ENCODE measurements around the gene GPR12. TPM values are rescaled to one million over a fixed set of nuclear protein-coding genes. Genes with fewer than 3 reads are reported as not detected.

GPR12 gene
- total and polyA plus RNA-seq, 10 of the 15 experiments (the other 5 are each of a cell fraction or from before 2014, with no cell fraction given), result not detected

DNA sequence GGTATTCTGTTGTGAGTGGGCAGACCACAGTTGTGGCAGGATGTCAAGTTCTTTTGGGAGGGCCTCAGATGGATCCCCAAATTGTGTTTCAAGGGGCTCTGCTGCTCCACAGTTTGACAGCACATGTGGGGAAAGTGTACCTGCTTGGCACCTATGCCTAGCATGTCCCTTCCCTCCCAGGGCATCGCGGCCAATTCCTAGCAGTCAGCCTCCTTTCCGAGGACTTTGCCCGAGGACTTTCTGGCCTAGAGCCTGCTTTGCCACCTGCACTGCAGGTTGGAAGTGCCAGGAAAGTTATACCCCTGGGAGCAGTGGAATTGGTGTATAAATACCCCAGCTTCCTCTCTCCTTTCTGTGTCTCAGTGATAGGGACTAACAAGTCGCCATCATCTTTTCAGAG, 11.9 kb upstream of the GPR12 start:
- no peaks in the 10 kb centered on the region for H3K79me2 ChIP-seq (ENCODE audit: control insufficient read depth, insufficient read depth, low read length)
- in situ Hi-C loops (cut with MboI) (no loop called here), intact Hi-C loops (cut with micrococcal nuclease; ENCODE audit: unreplicated experiment) (no loop called here)
- ChIA-PET POLR2A (no interaction called here), SMC1A (ENCODE audit: uncharacterized antibody, unreplicated experiment) (no interaction called here), CTCF (no interaction called here), RAD21 (ENCODE audit: unreplicated experiment) (no interaction called here)
- 26% methylated on average over 5 of the region's 5 CpGs for WGBS (ENCODE audit: insufficient coverage, insufficient replicate concordance, low lambda C conversion rate, missing lambda C conversion rate)
- no peaks in the 10 kb centered on the region for H3K36me3 ChIP-seq (ENCODE audit: control insufficient read depth in 2 of 2, insufficient read depth in 2 of 2, low read length in 1 of 2)
- H3K27ac ChIP-seq (ENCODE audit: control insufficient read depth, insufficient read depth), result no peak overlapping the region
- no peaks in the 10 kb centered on the region for H3K9me3 ChIP-seq (replicated peaks; ENCODE audit: control insufficient read depth, insufficient read depth, low read length)
- no peak overlapping the region for H3K4me2 ChIP-seq (ENCODE audit: control insufficient read depth, insufficient read depth)
- no peaks in the 10 kb centered on the region for H4K20me1 ChIP-seq (ENCODE audit: control insufficient read depth, insufficient read depth)
- H3K27me3 ChIP-seq (replicated peaks in 1 of 2; ENCODE audit: control insufficient read depth in 2 of 2, insufficient read depth in 2 of 2, low read length in 1 of 2), result no peaks in the 10 kb centered on the region
- BruUV-seq (replicated peaks), result no TSS peak
- DNase-seq (ENCODE audit: low read depth, low spot score) (no peak), ATAC-seq (no peak), FAIRE-seq (no peak)
- no peak overlapping the region for H3K4me3 ChIP-seq
- TF ChIP-seq, protein P1, sequence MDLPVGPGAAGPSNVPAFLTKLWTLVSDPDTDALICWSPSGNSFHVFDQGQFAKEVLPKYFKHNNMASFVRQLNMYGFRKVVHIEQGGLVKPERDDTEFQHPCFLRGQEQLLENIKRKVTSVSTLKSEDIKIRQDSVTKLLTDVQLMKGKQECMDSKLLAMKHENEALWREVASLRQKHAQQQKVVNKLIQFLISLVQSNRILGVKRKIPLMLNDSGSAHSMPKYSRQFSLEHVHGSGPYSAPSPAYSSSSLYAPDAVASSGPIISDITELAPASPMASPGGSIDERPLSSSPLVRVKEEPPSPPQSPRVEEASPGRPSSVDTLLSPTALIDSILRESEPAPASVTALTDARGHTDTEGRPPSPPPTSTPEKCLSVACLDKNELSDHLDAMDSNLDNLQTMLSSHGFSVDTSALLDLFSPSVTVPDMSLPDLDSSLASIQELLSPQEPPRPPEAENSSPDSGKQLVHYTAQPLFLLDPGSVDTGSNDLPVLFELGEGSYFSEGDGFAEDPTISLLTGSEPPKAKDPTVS (IDR thresholded peaks at IDR 0.05; ENCODE audit: low read depth, low read length), result no peak
- no peak for TF ChIP-seq CHD4 (IDR thresholded peaks at IDR 0.05)
- TF ChIP-seq, protein P2, sequence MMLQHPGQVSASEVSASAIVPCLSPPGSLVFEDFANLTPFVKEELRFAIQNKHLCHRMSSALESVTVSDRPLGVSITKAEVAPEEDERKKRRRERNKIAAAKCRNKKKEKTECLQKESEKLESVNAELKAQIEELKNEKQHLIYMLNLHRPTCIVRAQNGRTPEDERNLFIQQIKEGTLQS (IDR thresholded peaks at IDR 0.05; ENCODE audit: borderline replicate concordance, extremely low read depth, low read depth, low read length), result no peak
- TF ChIP-seq ZZZ3 (IDR thresholded peaks at IDR 0.05; ENCODE audit: control insufficient read depth, insufficient read length, low read depth), result no peak
- no peak overlapping the region for H2AFZ ChIP-seq (ENCODE audit: control insufficient read depth, low read depth, low read length)
- no peak overlapping the region for H3K9ac ChIP-seq (ENCODE audit: control insufficient read depth, insufficient read depth, low read length)
- no peaks in the 10 kb centered on the region for H3K4me1 ChIP-seq (ENCODE audit: control insufficient read depth, insufficient read depth, low read length)

DNA sequence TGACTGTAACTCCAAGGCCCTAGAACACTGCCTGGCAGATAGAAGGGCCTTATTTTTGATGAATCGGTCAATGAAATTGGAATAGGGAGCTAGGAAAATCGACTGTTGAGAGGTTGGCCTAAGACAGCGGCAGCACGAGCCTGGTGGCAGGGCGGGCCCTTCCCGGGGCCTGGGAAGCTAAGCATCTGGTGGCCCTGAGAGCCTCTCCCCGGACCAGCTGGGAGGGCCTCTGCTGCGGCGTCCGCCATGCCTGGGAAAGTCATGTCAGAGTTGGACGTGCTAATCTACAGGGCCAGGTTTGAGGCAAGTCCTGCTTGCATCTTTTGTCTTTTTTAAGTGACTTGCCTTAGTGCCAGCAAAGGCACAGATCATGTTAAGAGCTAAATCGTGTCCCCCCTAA, 11.2 kb upstream of the GPR12 start:
- SMC1A ChIA-PET (ENCODE audit: uncharacterized antibody, unreplicated experiment), result no interaction called here
- Histone ChIP-seq H3K4me1 (ENCODE audit: control insufficient read depth, insufficient read depth, low read length) (no peaks in the 10 kb centered on the region), H3K36me3 (ENCODE audit: control insufficient read depth in 2 of 2, insufficient read depth in 2 of 2, low read length in 1 of 2) (no peaks in the 10 kb centered on the region), H3K27ac (ENCODE audit: control insufficient read depth, insufficient read depth) (no peak overlapping the region), H4K20me1 (ENCODE audit: control insufficient read depth, insufficient read depth) (no peaks in the 10 kb centered on the region), H3K9ac (ENCODE audit: control insufficient read depth, insufficient read depth, low read length) (no peak overlapping the region), H3K79me2 (ENCODE audit: control insufficient read depth, insufficient read depth, low read length) (no peaks in the 10 kb centered on the region), H3K27me3 (replicated peaks in 1 of 2; ENCODE audit: control insufficient read depth in 2 of 2, insufficient read depth in 2 of 2, low read length in 1 of 2) (no peaks in the 10 kb centered on the region; a peak in 1 of 4 replicates), H3K4me3 (no peak overlapping the region), H2AFZ (ENCODE audit: control insufficient read depth, low read depth, low read length) (no peak overlapping the region), H3K4me2 (ENCODE audit: control insufficient read depth, insufficient read depth) (no peak overlapping the region), H3K9me3 (replicated peaks; ENCODE audit: control insufficient read depth, insufficient read depth, low read length) (no peaks in the 10 kb centered on the region)
- intact Hi-C loops (cut with micrococcal nuclease; ENCODE audit: unreplicated experiment), result no loop called here
- BruUV-seq (replicated peaks), result no TSS peak
- in situ Hi-C loops (cut with MboI), result no loop called here
- WGBS (ENCODE audit: insufficient coverage, insufficient replicate concordance, low lambda C conversion rate, missing lambda C conversion rate), result 31% methylated on average over 12 of the region's 12 CpGs
- POLR2A ChIA-PET, result no interaction called here
- CTCF ChIA-PET, result no interaction called here
- DNase-seq (ENCODE audit: low read depth, low spot score), result no peak
- RAD21 ChIA-PET (ENCODE audit: unreplicated experiment), result no interaction called here
- no peak for FAIRE-seq
- ATAC-seq, result no peak
- TF ChIP-seq RAD51 (IDR thresholded peaks at IDR 0.05), result no peak
- TF ChIP-seq RAD21 (IDR thresholded peaks at IDR 0.05; ENCODE audit: insufficient read depth, low read depth, low read length), result no peak
- TF ChIP-seq BHLHE40 (IDR thresholded peaks at IDR 0.05; ENCODE audit: borderline replicate concordance in 1 of 2, low read depth in 2 of 2, low read length in 1 of 2), result no peak
- no peak for TF ChIP-seq SREBF1 (IDR thresholded peaks at IDR 0.05; ENCODE audit: low read length)
- no peak for TF ChIP-seq CBX5 (IDR thresholded peaks at IDR 0.05; ENCODE audit: low read depth)
- no peak for TF ChIP-seq TCF3 (IDR thresholded peaks at IDR 0.05; ENCODE audit: borderline replicate concordance, insufficient read depth, low read depth, low read length)
- TF ChIP-seq NBN (IDR thresholded peaks at IDR 0.05), result no peak
- no peak for TF ChIP-seq NR2C1 (IDR thresholded peaks at IDR 0.05)
- no peak for TF ChIP-seq NR2C2 (IDR thresholded peaks at IDR 0.05; ENCODE audit: borderline replicate concordance, control insufficient read depth, insufficient read length, low read depth)
- TF ChIP-seq, protein P3, sequence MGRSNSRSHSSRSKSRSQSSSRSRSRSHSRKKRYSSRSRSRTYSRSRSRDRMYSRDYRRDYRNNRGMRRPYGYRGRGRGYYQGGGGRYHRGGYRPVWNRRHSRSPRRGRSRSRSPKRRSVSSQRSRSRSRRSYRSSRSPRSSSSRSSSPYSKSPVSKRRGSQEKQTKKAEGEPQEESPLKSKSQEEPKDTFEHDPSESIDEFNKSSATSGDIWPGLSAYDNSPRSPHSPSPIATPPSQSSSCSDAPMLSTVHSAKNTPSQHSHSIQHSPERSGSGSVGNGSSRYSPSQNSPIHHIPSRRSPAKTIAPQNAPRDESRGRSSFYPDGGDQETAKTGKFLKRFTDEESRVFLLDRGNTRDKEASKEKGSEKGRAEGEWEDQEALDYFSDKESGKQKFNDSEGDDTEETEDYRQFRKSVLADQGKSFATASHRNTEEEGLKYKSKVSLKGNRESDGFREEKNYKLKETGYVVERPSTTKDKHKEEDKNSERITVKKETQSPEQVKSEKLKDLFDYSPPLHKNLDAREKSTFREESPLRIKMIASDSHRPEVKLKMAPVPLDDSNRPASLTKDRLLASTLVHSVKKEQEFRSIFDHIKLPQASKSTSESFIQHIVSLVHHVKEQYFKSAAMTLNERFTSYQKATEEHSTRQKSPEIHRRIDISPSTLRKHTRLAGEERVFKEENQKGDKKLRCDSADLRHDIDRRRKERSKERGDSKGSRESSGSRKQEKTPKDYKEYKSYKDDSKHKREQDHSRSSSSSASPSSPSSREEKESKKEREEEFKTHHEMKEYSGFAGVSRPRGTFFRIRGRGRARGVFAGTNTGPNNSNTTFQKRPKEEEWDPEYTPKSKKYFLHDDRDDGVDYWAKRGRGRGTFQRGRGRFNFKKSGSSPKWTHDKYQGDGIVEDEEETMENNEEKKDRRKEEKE (IDR thresholded peaks at IDR 0.05), result no peak
- no peak for TF ChIP-seq IRF4 (IDR thresholded peaks at IDR 0.05; ENCODE audit: low read depth, low read length)

Data from GM12878 (cell line).